WERI-Rb-1 (cell line): ENCODE measurements around the gene SCARB2.
A peak's percentile ranks its signal among the peaks of the same experiment; 100 is the strongest.

Experiments used
- DNase-seq: peaks from one replicate; pipeline ENCODE4 v3.0.0-alpha.2; 2020
- H3K27ac ChIP-seq: fragments of 250-450 bp; sonication (Bioruptor Pico); 2 replicates; pipeline ENCODE4 v1.5.1; 2020; ENCODE audit warnings: mild to moderate bottlenecking, moderate library complexity
- H3K27me3 ChIP-seq: fragments of 250-450 bp; sonication (Bioruptor Pico); 2 replicates; pipeline ENCODE4 v1.5.1; 2021; ENCODE audit warnings: mild to moderate bottlenecking, low read depth, moderate library complexity; ENCODE audit not compliant: insufficient read depth, severe bottlenecking
- H3K36me3 ChIP-seq: fragments of 250-450 bp; sonication (Bioruptor Pico); 2 replicates; pipeline ENCODE4 v1.5.1; 2020; ENCODE audit warnings: mild to moderate bottlenecking, moderate library complexity
- H3K4me3 ChIP-seq: 2 replicates; pipeline ENCODE4 v1.5.1; 2011; ENCODE audit warnings: low read depth, mild to moderate bottlenecking, control low read depth, low read length
- H3K9me3 ChIP-seq: fragments of 250-450 bp; sonication (Bioruptor Pico); 2 replicates; pipeline ENCODE4 v1.5.1; 2021; ENCODE audit warnings: mild to moderate bottlenecking, moderate library complexity; ENCODE audit not compliant: severe bottlenecking
- CTCF ChIP-seq: IDR thresholded peaks from 2 replicates; pipeline ENCODE4 v1.5.1; 2011; ENCODE audit warnings: low read depth, mild to moderate bottlenecking, control low read depth, inconsistent platforms, low read length

SCARB2 gene

GRCh38 chr4:76209881-76210280, 3.7 kb downstream of the SCARB2 start:
- Histone ChIP-seq H3K27me3 (no peaks in the 10 kb centered on the region), H3K36me3 (peaks cover 66% of the 10 kb centered on the region), H3K9me3 (no peaks in the 10 kb centered on the region), H3K4me3 (peak overlapping the region; percentile 95), H3K27ac (peak overlapping the region; percentile 95)
- no peak for TF ChIP-seq CTCF
- DNase-seq = no peak

DNA sequence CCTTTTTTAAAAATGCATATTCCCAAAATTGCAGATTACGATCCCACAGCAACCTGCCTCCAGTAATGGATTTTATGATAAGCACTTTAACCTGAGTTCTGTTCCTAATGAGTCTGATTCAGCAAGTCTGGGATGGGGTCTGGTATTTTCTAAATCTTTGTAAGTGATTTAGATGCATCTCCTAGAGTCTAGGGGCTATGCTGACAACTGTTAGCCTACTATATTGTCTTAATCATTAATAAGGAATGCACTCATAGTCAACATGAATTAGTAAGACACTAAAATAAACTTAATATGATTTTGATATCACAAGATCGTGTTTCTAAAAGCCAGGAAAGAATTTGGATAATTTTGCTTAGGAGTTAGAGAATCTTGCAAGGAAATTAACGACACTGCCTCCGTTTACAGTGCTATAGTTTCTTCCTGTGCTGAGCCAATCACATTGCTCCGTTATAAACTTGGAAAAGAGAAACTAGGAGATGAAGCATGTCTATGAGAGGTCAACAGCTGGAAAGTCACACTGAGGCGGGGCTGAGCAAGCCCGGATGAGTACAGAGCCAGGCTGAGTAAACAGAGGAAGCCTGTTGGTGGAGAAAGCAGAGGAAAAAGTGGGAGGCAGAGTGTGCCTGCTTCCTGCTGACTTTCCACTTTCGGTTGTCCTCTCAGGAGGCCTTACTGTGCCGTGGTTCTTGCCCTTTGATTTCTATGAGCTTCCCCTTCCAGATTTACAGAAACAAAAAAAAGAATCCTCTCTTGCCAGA, 5.4 kb downstream of the SCARB2 start:
- TF ChIP-seq CTCF = no peak
- Histone ChIP-seq H3K27ac (peak overlapping the region; percentile 95), H3K36me3 (peaks cover 72% of the 10 kb centered on the region), H3K4me3 (peak overlapping the region; percentile 9), H3K27me3 (no peaks in the 10 kb centered on the region), H3K9me3 (no peaks in the 10 kb centered on the region)
- DNase-seq = peak; percentile 42

GRCh38 chr4:76207549-76207948, 6.1 kb downstream of the SCARB2 start:
- DNase-seq = peak; percentile 57
- Histone ChIP-seq H3K36me3 (peaks cover 71% of the 10 kb centered on the region), H3K4me3 (peak overlapping the region; percentile 33), H3K27ac (peak overlapping the region; percentile 95), H3K9me3 (no peaks in the 10 kb centered on the region), H3K27me3 (no peaks in the 10 kb centered on the region)
- TF ChIP-seq CTCF = no peak

- peak overlapping the region; percentile 95 for H3K27ac ChIP-seq
- peak; percentile 66 for DNase-seq
These were observed 7.2 kb downstream of the SCARB2 start for GRCh38 chr4:76206222-76206942.

DNA sequence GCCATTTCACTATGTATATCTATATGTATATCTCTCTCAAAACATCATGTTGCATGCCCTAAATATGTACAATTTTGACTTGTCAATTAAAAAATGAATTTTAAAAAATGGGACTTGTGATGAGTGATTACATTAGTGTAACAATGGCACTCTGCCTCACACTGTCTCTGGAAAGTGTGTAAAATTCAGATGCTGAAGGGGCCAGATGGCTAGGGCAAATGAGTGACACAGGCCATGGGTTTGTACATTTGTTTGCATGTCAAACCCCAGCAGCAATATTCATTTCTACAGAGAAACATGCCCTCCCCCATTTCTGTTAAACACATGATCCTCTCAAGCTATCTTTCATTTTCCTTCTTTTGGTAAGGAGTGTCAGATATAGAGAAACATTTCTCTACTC, 8.1 kb downstream of the SCARB2 start:
- Histone ChIP-seq H3K9me3 (no peaks in the 10 kb centered on the region), H3K27ac (peak overlapping the region; percentile 95), H3K36me3 (peaks cover 67% of the 10 kb centered on the region), H3K4me3 (no peak overlapping the region), H3K27me3 (no peaks in the 10 kb centered on the region)
- no peak for TF ChIP-seq CTCF
- DNase-seq = no peak

More at GRCh38 chr4:76206222-76206942, 7.2 kb downstream of the SCARB2 start:
- Histone ChIP-seq H3K9me3 (no peaks in the 10 kb centered on the region), H3K27me3 (no peaks in the 10 kb centered on the region), H3K4me3 (peak overlapping the region; percentile 33), H3K36me3 (peaks cover 69% of the 10 kb centered on the region)
- no peak for TF ChIP-seq CTCF
